Stimulated activated CD8-positive, alpha-beta memory T cell treated with anti-CD3 and anti-CD28 coated beads, Interleukin-4, amount 100 ng/mL, for 4 hours (primary cell): Measurements from ENCODE around the gene SULT2B1.

Experiments used
- DNase-seq, 2 donors: peaks; one replicate each; pipeline ENCODE4 v3.0.0-alpha.2; 2020; ENCODE audit warnings: low read depth in 2 of 2, low spot score in 1 of 2

SULT2B1 gene

GRCh38 chr19:48646722-48647216 is 94.8 kb downstream of the SULT2B1 start:
- no peak for DNase-seq

DNA sequence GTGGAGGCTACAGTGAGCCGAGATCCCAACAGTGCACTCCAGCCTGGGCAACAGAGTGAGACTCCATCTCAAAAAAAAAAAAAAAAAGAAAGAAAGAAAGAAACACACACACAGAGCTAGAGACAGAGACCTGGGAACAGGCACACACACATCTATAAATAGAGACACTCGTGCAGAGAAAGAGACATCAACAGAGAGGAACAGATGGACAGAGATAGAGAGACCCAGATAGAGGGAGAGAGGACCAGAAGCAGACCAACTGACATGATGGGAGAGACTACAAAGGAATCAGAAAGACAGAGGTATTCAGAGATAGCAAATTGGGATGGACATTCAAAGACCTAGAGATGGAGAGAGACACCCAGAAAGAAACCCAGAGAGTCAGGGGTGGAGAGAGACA is 96.2 kb downstream of the SULT2B1 start:
- no peak for DNase-seq
